GM19099 (cell line): ENCODE data around the gene CDT1.

Source experiments
- POLR2A ChIP-seq: IDR thresholded peaks from 3 replicates; pipeline ENCODE4 v1.6.1; 2011; ENCODE audit warnings: low read depth; ENCODE audit not compliant: insufficient read length; ENCODE audit errors: extremely low read depth

CDT1 gene

GRCh38 chr16:88856122-88856827, 52.7 kb downstream of the CDT1 start:
- TF ChIP-seq POLR2A = no peak

GRCh38 chr16:88856828-88857727, 53.5 kb downstream of the CDT1 start, which contains the start of the genes GALNS and TRAPPC2L:
Gene GALNS (minus strand): TSS chr16:88856947. CDS start chr16:88856877, 70 bp downstream.
Gene TRAPPC2L (plus strand): TSS chr16:88857127. CDS start chr16:88857151, 24 bp downstream.
- peak; percentile 91 for TF ChIP-seq POLR2A

GRCh38 chr16:88857728-88858339, 54.2 kb downstream of the CDT1 start:
- TF ChIP-seq POLR2A = no peak
